Measurements from ENCODE around the gene OASL.

The OASL gene

GRCh38 chr12:120990487-120991055 is 48.5 kb downstream of the OASL start:
- no peak overlapping the region for H3K4me3 ChIP-seq (ENCODE audit: low read depth, low read length)
- no peak for TF ChIP-seq CTCF (IDR thresholded peaks at IDR 0.05; ENCODE audit: borderline replicate concordance, insufficient read depth, low read depth, low read length)

GRCh38 chr12:120989687-120990086 is 49.4 kb downstream of the OASL start:
- H3K4me3 ChIP-seq (ENCODE audit: low read depth, low read length), result no peak overlapping the region
- TF ChIP-seq CTCF (IDR thresholded peaks at IDR 0.05; ENCODE audit: borderline replicate concordance, insufficient read depth, low read depth, low read length), result no peak

- no peak overlapping the region for H3K4me3 ChIP-seq (ENCODE audit: low read depth, low read length)
- no peak for TF ChIP-seq CTCF (IDR thresholded peaks at IDR 0.05; ENCODE audit: borderline replicate concordance, insufficient read depth, low read depth, low read length)
These were observed 50.4 kb downstream of the OASL start for GRCh38 chr12:120988658-120989057.

GRCh38 chr12:120988234-120988633 is 50.8 kb downstream of the OASL start:
- no peak overlapping the region for H3K4me3 ChIP-seq (ENCODE audit: low read depth, low read length)

GRCh38 chr12:120984351-120984898 is 54.6 kb downstream of the OASL start:
- H3K4me3 ChIP-seq (ENCODE audit: low read depth, low read length), result no peak overlapping the region
- no peak for TF ChIP-seq CTCF (IDR thresholded peaks at IDR 0.05; ENCODE audit: borderline replicate concordance, insufficient read depth, low read depth, low read length)

More at GRCh38 chr12:120988234-120988633, 50.8 kb downstream of the OASL start:
- no peak for TF ChIP-seq CTCF (IDR thresholded peaks at IDR 0.05; ENCODE audit: borderline replicate concordance, insufficient read depth, low read depth, low read length)

- H3K4me3 ChIP-seq (ENCODE audit: low read depth, low read length), result no peak overlapping the region
- no peak for TF ChIP-seq CTCF (IDR thresholded peaks at IDR 0.05; ENCODE audit: borderline replicate concordance, insufficient read depth, low read depth, low read length)
These were observed 55.3 kb downstream of the OASL start for GRCh38 chr12:120983759-120984158.

GRCh38 chr12:120982659-120983058 is 56.4 kb downstream of the OASL start:
- no peak overlapping the region for H3K4me3 ChIP-seq (ENCODE audit: low read depth, low read length)
- no peak for TF ChIP-seq CTCF (IDR thresholded peaks at IDR 0.05; ENCODE audit: borderline replicate concordance, insufficient read depth, low read depth, low read length)

Measured in GM12875 (cell line).